Testis (tissue), 2 donors: ENCODE data around the gene MXD4.

Experiments
- POLR2A ChIP-seq: fragments of 450-650 bp; IDR thresholded peaks from one replicate; pipeline ENCODE4 v1.6.1; 2017; ENCODE audit warnings: antibody characterized with exemption, mild to moderate bottlenecking, moderate library complexity
- TF ChIP-seq, protein P1 (sequence below), 3 experiments: fragments of 450-650 bp in 2 of 3; fragments of 200-600 bp in 1 of 3; sonication (generic) in 1 of 3; IDR thresholded peaks; one replicate each; pipeline ENCODE4 v1.5.1; 2016 to 2019; ENCODE audit warnings: antibody characterized with exemption in 3 of 3, mild to moderate bottlenecking in 2 of 3, moderate library complexity in 1 of 3

DNA sequence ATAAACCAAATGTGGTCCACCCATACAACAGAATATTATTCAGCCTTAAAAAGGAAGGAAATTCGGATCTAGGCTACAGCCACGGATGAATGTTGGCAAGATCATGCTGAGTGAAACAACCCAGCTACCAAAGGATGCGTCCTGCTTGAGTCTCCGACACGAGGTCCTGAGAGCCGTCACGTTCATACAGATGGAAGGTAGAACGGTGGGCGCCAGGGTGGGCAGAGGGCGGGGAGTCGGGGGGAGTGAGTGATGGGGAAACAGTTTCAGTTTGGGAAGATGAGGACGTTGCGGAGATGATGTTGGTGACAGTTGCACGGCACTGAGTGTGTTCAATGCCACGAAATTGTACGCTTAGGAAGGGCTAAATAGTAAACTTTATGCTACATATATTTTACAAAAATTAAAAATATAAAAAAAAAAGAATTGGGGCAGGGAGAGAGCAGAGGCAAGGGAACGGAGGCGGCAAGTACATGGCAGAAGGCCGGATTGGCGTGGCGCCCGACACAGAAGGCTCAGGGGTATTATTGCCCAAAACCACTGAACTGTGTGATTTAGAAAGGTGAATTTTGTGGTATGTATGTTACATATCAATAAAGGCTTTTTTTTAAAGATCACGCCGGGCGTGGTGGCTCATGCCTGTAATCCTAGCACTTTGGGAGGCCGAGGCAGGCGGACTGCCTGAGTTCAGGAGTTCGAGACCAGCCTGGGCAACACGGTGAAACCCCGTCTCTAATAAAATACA is 14.8 kb upstream of the MXD4 start:
- TF ChIP-seq, protein P1, sequence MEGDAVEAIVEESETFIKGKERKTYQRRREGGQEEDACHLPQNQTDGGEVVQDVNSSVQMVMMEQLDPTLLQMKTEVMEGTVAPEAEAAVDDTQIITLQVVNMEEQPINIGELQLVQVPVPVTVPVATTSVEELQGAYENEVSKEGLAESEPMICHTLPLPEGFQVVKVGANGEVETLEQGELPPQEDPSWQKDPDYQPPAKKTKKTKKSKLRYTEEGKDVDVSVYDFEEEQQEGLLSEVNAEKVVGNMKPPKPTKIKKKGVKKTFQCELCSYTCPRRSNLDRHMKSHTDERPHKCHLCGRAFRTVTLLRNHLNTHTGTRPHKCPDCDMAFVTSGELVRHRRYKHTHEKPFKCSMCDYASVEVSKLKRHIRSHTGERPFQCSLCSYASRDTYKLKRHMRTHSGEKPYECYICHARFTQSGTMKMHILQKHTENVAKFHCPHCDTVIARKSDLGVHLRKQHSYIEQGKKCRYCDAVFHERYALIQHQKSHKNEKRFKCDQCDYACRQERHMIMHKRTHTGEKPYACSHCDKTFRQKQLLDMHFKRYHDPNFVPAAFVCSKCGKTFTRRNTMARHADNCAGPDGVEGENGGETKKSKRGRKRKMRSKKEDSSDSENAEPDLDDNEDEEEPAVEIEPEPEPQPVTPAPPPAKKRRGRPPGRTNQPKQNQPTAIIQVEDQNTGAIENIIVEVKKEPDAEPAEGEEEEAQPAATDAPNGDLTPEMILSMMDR (IDR thresholded peaks at IDR 0.05) = no peak
- TF ChIP-seq POLR2A = no peak
